ENCODE measurements around the gene EYS.

DNA sequence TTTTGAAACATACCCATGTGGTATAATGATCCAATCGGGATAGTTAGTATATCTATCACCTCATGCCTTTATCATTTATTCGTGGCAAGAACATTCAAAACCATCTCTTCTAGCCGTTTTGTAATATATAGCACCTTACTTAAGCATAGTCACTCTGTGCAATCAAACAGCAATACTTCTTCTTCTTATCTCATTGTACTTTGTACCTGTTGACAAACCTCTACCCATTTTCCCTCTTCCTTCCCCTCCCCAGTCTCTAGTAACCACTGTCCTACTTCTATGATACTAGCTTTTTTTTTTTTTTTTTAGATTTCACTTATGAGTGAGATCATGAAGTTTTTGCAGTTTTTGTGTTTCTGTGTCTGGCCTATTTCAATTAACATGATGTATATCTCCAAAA, 296.7 kb downstream of the EYS start:
- TF ChIP-seq, protein P1, sequence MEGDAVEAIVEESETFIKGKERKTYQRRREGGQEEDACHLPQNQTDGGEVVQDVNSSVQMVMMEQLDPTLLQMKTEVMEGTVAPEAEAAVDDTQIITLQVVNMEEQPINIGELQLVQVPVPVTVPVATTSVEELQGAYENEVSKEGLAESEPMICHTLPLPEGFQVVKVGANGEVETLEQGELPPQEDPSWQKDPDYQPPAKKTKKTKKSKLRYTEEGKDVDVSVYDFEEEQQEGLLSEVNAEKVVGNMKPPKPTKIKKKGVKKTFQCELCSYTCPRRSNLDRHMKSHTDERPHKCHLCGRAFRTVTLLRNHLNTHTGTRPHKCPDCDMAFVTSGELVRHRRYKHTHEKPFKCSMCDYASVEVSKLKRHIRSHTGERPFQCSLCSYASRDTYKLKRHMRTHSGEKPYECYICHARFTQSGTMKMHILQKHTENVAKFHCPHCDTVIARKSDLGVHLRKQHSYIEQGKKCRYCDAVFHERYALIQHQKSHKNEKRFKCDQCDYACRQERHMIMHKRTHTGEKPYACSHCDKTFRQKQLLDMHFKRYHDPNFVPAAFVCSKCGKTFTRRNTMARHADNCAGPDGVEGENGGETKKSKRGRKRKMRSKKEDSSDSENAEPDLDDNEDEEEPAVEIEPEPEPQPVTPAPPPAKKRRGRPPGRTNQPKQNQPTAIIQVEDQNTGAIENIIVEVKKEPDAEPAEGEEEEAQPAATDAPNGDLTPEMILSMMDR (IDR thresholded peaks at IDR 0.05; ENCODE audit: low read length): no peak
- TF ChIP-seq EZH2phosphoT487 (IDR thresholded peaks at IDR 0.05; ENCODE audit: low read length) (no peak), EZH2 (optimal IDR thresholded peaks at IDR 0.05; ENCODE audit: low read depth, low read length) (no peak)

All from MM.1S (cell line).